H1 (cell line): ENCODE results near the gene ANXA6. TPM values are rescaled to one million over a fixed set of nuclear protein-coding genes. Genes with fewer than 3 reads are reported as not detected.

Source experiments
- BCL11A ChIP-seq, 2 experiments: IDR thresholded peaks; one replicate each; pipeline ENCODE4 v1.6.1; 2011; ENCODE audit warnings: low read depth in 2 of 2, low read length in 2 of 2, mild to moderate bottlenecking in 2 of 2
- CBX5 ChIP-seq: fragments of 300-800, 300-1000 bp; sonication (generic); IDR thresholded peaks from 2 replicates; pipeline ENCODE4 v1.7.1; 2016; ENCODE audit warnings: antibody characterized with exemption, low read length, low read depth
- CHD2 ChIP-seq: IDR thresholded peaks from 2 replicates; pipeline ENCODE4 v1.6.1; 2012; ENCODE audit warnings: low read length, improper control_type of control experiment
- CTBP2 ChIP-seq: IDR thresholded peaks from 2 replicates; pipeline ENCODE4 v1.7.0; 2011; ENCODE audit warnings: borderline replicate concordance, mild to moderate bottlenecking, moderate library complexity, mixed read lengths, low read length; ENCODE audit not compliant: insufficient read depth, insufficient read length
- GTF2F1 ChIP-seq: IDR thresholded peaks from 2 replicates; pipeline ENCODE4 v1.6.1; 2012; ENCODE audit warnings: low read depth, low read length, improper control_type of control experiment, borderline replicate concordance
- KDM1A ChIP-seq: fragments of 200-600, 300-600 bp; sonication (generic); IDR thresholded peaks from 2 replicates; pipeline ENCODE4 v1.7.1; 2016; ENCODE audit warnings: mild to moderate bottlenecking, low read length, borderline replicate concordance
- KDM4A ChIP-seq: IDR thresholded peaks from one replicate; pipeline ENCODE4 v1.7.1; 2012; ENCODE audit warnings: low read depth, mild to moderate bottlenecking, moderate library complexity, low read length, inconsistent platforms; ENCODE audit not compliant: severe bottlenecking
- NRF1 ChIP-seq: IDR thresholded peaks from 2 replicates; pipeline ENCODE4 v1.6.1; 2011; ENCODE audit warnings: mild to moderate bottlenecking, low read depth, low read length, improper control_type of control experiment
- SIRT6 ChIP-seq: IDR thresholded peaks from one replicate; pipeline ENCODE4 v1.7.1; 2012; ENCODE audit warnings: low read length, inconsistent platforms
- polyA plus RNA-seq, 7 experiments: library from polyadenylated mRNA; depleted of rRNA in 3 of 7; stranded (reverse) in 5 of 7; unstranded in 2 of 7; fragments of >200 nt in 5 of 7; fragments of 200-250 nt in 2 of 7; gene quantifications; 1 replicate in 5 of 7; 2 replicates in 1 of 7; 4 replicates in 1 of 7; pipeline versions ENCODE4 v1.2.1 to v1.2.3, GENCODE V29; 2011 to 2013; ENCODE audit warnings: missing spikeins in 2 of 7, mixed read lengths in 2 of 7
- total RNA-seq: library from RNA; stranded (reverse); fragmentation: NEBNext Ultra II Directional; extraction: Animal tissue kit (Norgen Biotek cat#: 25700); gene quantifications from 2 replicates; pipeline ENCODE4 v1.2.1, GENCODE V29; 2021

ANXA6 gene
- total and polyA plus RNA-seq, 2 of the 8 experiments (the other 6 are each of a cell fraction or from before 2014, with no cell fraction given) = 61.3 to 78.6 TPM

DNA sequence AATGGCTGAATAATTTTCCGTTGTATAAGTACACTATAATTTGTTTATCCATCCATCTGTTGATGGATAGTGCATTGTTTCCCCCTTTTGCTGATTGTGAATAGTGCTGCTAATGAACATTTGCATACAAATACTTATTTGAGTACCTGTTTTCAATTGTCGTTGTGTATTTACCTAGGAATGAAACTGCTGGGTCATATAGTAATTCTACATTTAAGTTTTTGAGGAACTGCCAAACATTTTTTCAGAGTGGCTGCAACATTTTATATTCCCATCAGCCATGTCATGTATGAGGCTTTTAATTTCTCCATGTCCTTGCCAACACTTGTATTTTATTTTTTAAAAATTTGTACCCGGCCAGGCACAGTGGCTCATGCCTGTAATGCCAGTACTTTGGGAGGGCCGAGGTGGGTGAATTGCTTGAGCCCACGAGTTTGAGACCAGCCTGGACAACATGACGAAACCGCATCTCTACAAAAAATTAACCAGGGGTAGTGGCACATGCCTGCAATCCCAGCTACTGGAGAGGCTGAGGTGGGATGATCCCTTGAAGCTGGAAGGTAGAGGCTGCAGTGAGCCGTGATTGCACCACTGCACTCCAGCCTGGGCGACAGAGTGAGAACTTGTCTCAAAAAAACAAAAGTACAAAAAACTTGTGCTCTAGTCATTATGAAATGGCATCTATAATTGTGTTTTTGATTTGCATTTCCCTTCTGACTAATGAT lies 2.2 kb upstream of the ANXA6 start (continued):
- TF ChIP-seq KDM1A (no peak), CTBP2 (no peak), GTF2F1 (no peak), CHD2 (no peak), CBX5 (no peak), NRF1 (no peak), SIRT6 (no peak), KDM4A (no peak), BCL11A (IDR thresholded peaks at IDR 0.05; ENCODE audit: low read depth in 2 of 2, low read length in 2 of 2) (no peak)
